ENCODE data around the gene AVPR2. TPM values are rescaled to one million over a fixed set of nuclear protein-coding genes. Genes with fewer than 3 reads are reported as not detected.

The AVPR2 gene
- total and polyA plus RNA-seq, 4 donors: 0.05 TPM; not detected in 3

GRCh38 chrX:153867139-153867538, 37.3 kb upstream of the AVPR2 start:
- DNase-seq (ENCODE audit: low spot score): no peak
- TF ChIP-seq ATF3 (IDR thresholded peaks at IDR 0.05): no peak
- no peak for TF ChIP-seq SP1 (IDR thresholded peaks at IDR 0.05)
- TF ChIP-seq JUND (IDR thresholded peaks at IDR 0.05): no peak
- no peak for TF ChIP-seq GABPA (IDR thresholded peaks at IDR 0.05 in 1 of 2, conservative IDR thresholded peaks at IDR 0.05 in 1 of 2)
- no peak for TF ChIP-seq HNF4A (conservative IDR thresholded peaks at IDR 0.05)
- TF ChIP-seq FOXA2 (IDR thresholded peaks at IDR 0.05): no peak
- TF ChIP-seq YY1 (IDR thresholded peaks at IDR 0.05): no peak
- TF ChIP-seq RXRA (IDR thresholded peaks at IDR 0.05): no peak
- TF ChIP-seq, protein P1, sequence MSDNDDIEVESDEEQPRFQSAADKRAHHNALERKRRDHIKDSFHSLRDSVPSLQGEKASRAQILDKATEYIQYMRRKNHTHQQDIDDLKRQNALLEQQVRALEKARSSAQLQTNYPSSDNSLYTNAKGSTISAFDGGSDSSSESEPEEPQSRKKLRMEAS (IDR thresholded peaks at IDR 0.05): no peak
- no peak for TF ChIP-seq REST (IDR thresholded peaks at IDR 0.05)
- no peak for TF ChIP-seq RAD21 (IDR thresholded peaks at IDR 0.05)
- TF ChIP-seq FOXA1 (IDR thresholded peaks at IDR 0.05): no peak
- TF ChIP-seq, protein P2, sequence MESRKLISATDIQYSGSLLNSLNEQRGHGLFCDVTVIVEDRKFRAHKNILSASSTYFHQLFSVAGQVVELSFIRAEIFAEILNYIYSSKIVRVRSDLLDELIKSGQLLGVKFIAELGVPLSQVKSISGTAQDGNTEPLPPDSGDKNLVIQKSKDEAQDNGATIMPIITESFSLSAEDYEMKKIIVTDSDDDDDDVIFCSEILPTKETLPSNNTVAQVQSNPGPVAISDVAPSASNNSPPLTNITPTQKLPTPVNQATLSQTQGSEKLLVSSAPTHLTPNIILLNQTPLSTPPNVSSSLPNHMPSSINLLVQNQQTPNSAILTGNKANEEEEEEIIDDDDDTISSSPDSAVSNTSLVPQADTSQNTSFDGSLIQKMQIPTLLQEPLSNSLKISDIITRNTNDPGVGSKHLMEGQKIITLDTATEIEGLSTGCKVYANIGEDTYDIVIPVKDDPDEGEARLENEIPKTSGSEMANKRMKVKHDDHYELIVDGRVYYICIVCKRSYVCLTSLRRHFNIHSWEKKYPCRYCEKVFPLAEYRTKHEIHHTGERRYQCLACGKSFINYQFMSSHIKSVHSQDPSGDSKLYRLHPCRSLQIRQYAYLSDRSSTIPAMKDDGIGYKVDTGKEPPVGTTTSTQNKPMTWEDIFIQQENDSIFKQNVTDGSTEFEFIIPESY (IDR thresholded peaks at IDR 0.05): no peak
- no peak for TF ChIP-seq HNF4G (IDR thresholded peaks at IDR 0.05)
- no peak for TF ChIP-seq CTCF (IDR thresholded peaks at IDR 0.05; ENCODE audit: low read depth, low read length, missing input control)
- H3K27me3 ChIP-seq (ENCODE audit: control insufficient read depth in 4 of 4, insufficient read depth in 4 of 4, low read length in 3 of 4): no peaks in the 10 kb centered on the region

GRCh38 chrX:153867671-153868070, 36.8 kb upstream of the AVPR2 start:
- H3K27me3 ChIP-seq (ENCODE audit: control insufficient read depth in 4 of 4, insufficient read depth in 4 of 4, low read length in 3 of 4): no peaks in the 10 kb centered on the region
- 88% methylated on average over 13 of the region's 13 CpGs for WGBS
- H3K4me1 ChIP-seq (ENCODE audit: control insufficient read depth in 4 of 4, insufficient read depth in 4 of 4, low read length in 3 of 4): no peaks in the 10 kb centered on the region
- no peak overlapping the region for H3K4me3 ChIP-seq (ENCODE audit: low read depth in 1 of 3, low read length in 3 of 3)
- H3K9me3 ChIP-seq (ENCODE audit: control insufficient read depth in 4 of 4, low read length in 3 of 4): no peaks in the 10 kb centered on the region
- TF ChIP-seq REST (IDR thresholded peaks at IDR 0.05): no peak
- TF ChIP-seq, protein P2 (IDR thresholded peaks at IDR 0.05): no peak
- no peak for TF ChIP-seq EGR1 (IDR thresholded peaks at IDR 0.05; ENCODE audit: low read depth in 2 of 2)
- TF ChIP-seq HNF4G (IDR thresholded peaks at IDR 0.05): no peak
- no peak for TF ChIP-seq HNF4A (conservative IDR thresholded peaks at IDR 0.05)
- no peak for TF ChIP-seq SP1 (IDR thresholded peaks at IDR 0.05)
- TF ChIP-seq NR2F2 (IDR thresholded peaks at IDR 0.05): no peak
- no peak for DNase-seq (ENCODE audit: low spot score)
- H3K27ac ChIP-seq (ENCODE audit: low read depth in 1 of 2, low read length in 2 of 2): no peak overlapping the region
- no peak overlapping the region for H3K9ac ChIP-seq (ENCODE audit: low read depth in 1 of 2, low read length in 2 of 2)
- H3K36me3 ChIP-seq (ENCODE audit: control insufficient read depth in 4 of 4, insufficient read depth in 3 of 4, low read depth in 1 of 4, low read length in 3 of 4): no peaks in the 10 kb centered on the region

More at GRCh38 chrX:153867139-153867538, 37.3 kb upstream of the AVPR2 start:
- Histone ChIP-seq H3K4me1 (ENCODE audit: control insufficient read depth in 4 of 4, insufficient read depth in 4 of 4, low read length in 3 of 4) (no peaks in the 10 kb centered on the region), H3K27ac (ENCODE audit: low read depth in 1 of 2, low read length in 2 of 2) (no peak overlapping the region), H3K9me3 (ENCODE audit: control insufficient read depth in 4 of 4, low read length in 3 of 4) (no peaks in the 10 kb centered on the region), H3K9ac (ENCODE audit: low read depth in 1 of 2, low read length in 2 of 2) (no peak overlapping the region), H3K4me3 (ENCODE audit: low read depth in 1 of 3, low read length in 3 of 3) (no peak overlapping the region), H3K36me3 (ENCODE audit: control insufficient read depth in 4 of 4, insufficient read depth in 3 of 4, low read depth in 1 of 4, low read length in 3 of 4) (no peaks in the 10 kb centered on the region)
- WGBS: 79% methylated on average over 9 of the region's 9 CpGs
